HepG2 (cell line): ENCODE measurements around the gene ESF1. TPM values are rescaled to one million over a fixed set of nuclear protein-coding genes. Genes with fewer than 3 reads are reported as not detected.

Source experiments
- ERF ChIP-seq: IDR thresholded peaks from 2 replicates; pipeline ENCODE4 v1.6.1; 2018; ENCODE audit warnings: missing biosample characterization, missing genetic modification reagents
- HMG20A ChIP-seq: IDR thresholded peaks from 2 replicates; pipeline ENCODE4 v1.6.1; 2016; ENCODE audit warnings: borderline replicate concordance
- NR2F2 ChIP-seq: IDR thresholded peaks from 2 replicates; pipeline ENCODE4 v1.6.1; 2012; ENCODE audit warnings: low read depth, inconsistent platforms, borderline replicate concordance
- REXO4 ChIP-seq: sonication (generic); formaldehyde crosslinking; IDR thresholded peaks from 2 replicates; pipeline ENCODE4 v1.8.0; 2022; ENCODE audit warnings: missing genetic modification reagents, mild to moderate bottlenecking, borderline replicate concordance
- SAP130 ChIP-seq: IDR thresholded peaks from 2 replicates; pipeline ENCODE4 v1.6.1; 2016; ENCODE audit warnings: low read depth
- SSRP1 ChIP-seq: IDR thresholded peaks from 2 replicates; pipeline ENCODE4 v1.6.1; 2016; ENCODE audit warnings: control low read depth
- ZKSCAN8 ChIP-seq: IDR thresholded peaks from 2 replicates; pipeline ENCODE4 v1.6.1; 2016; ENCODE audit warnings: borderline replicate concordance, missing genetic modification reagents, missing compliant biosample characterization
- ZNF556 ChIP-seq: sonication (generic); formaldehyde crosslinking; IDR thresholded peaks from 2 replicates; pipeline ENCODE4 v1.4.0; 2020; ENCODE audit warnings: mild to moderate bottlenecking, missing genetic modification reagents, borderline replicate concordance
- ZNF747 ChIP-seq: sonication (generic); formaldehyde crosslinking; IDR thresholded peaks from 2 replicates; pipeline ENCODE4 v1.8.1; 2023; ENCODE audit warnings: missing genetic modification reagents, mild to moderate bottlenecking, borderline replicate concordance
- polyA plus RNA-seq, 8 experiments: library from polyadenylated mRNA; depleted of rRNA in 3 of 8; stranded (reverse) in 7 of 8; unstranded in 1 of 8; fragments of >200 nt; fragmentation: Illumina TruSeq in 4 of 8; extraction: Trizol in 4 of 8; gene quantifications; 2 replicates each; pipeline versions ENCODE4 v1.2.1 to v1.2.3, GENCODE V29; 2011 to 2016; ENCODE audit warnings: low read depth in 4 of 8, missing spikeins in 1 of 8, mixed read lengths in 1 of 8; ENCODE audit not compliant: insufficient read depth in 1 of 8
- total RNA-seq, 5 experiments: library from RNA; depleted of rRNA; stranded (reverse); fragments of >200 nt; fragmentation: Illumina TruSeq; extraction: Trizol; gene quantifications; 2 replicates each; pipeline ENCODE4 v1.2.3, GENCODE V29; 2016; ENCODE audit warnings: low read depth in 1 of 5
- TF ChIP-seq, protein P1 (sequence below): sonication (generic); formaldehyde crosslinking; IDR thresholded peaks from 2 replicates; pipeline ENCODE4 v1.4.0; 2020; ENCODE audit warnings: missing genetic modification reagents
- TF ChIP-seq, protein P2 (sequence below): sonication (generic); formaldehyde crosslinking; IDR thresholded peaks from 2 replicates; pipeline ENCODE4 v1.8.0; 2023; ENCODE audit warnings: mild to moderate bottlenecking, missing genetic modification reagents
- TF ChIP-seq, protein P3 (sequence below): sonication (generic); formaldehyde crosslinking; IDR thresholded peaks from 2 replicates; pipeline ENCODE4 v1.4.0; 2020; ENCODE audit warnings: missing genetic modification reagents
- TF ChIP-seq, protein P4 (sequence below): IDR thresholded peaks from 2 replicates; pipeline ENCODE4 v1.6.1; 2016
- TF ChIP-seq, protein P5 (sequence below): sonication (generic); formaldehyde crosslinking; conservative IDR thresholded peaks from 2 replicates; pipeline ENCODE4 v1.5.0; 2020; ENCODE audit warnings: missing genetic modification reagents
- TF ChIP-seq, protein P6 (sequence below): sonication (generic); formaldehyde crosslinking; IDR thresholded peaks from 2 replicates; pipeline ENCODE4 v1.5.0; 2020; ENCODE audit warnings: missing genetic modification reagents
- TF ChIP-seq, protein P7 (sequence below): sonication (generic); formaldehyde crosslinking; IDR thresholded peaks from 2 replicates; pipeline ENCODE4 v1.8.0; 2022; ENCODE audit warnings: mild to moderate bottlenecking, missing genetic modification reagents, borderline replicate concordance

The ESF1 gene
- total and polyA plus RNA-seq, 2 of the 13 experiments (the other 11 are each of a cell fraction or from before 2014, with no cell fraction given): 7.3 to 66.9 TPM

DNA sequence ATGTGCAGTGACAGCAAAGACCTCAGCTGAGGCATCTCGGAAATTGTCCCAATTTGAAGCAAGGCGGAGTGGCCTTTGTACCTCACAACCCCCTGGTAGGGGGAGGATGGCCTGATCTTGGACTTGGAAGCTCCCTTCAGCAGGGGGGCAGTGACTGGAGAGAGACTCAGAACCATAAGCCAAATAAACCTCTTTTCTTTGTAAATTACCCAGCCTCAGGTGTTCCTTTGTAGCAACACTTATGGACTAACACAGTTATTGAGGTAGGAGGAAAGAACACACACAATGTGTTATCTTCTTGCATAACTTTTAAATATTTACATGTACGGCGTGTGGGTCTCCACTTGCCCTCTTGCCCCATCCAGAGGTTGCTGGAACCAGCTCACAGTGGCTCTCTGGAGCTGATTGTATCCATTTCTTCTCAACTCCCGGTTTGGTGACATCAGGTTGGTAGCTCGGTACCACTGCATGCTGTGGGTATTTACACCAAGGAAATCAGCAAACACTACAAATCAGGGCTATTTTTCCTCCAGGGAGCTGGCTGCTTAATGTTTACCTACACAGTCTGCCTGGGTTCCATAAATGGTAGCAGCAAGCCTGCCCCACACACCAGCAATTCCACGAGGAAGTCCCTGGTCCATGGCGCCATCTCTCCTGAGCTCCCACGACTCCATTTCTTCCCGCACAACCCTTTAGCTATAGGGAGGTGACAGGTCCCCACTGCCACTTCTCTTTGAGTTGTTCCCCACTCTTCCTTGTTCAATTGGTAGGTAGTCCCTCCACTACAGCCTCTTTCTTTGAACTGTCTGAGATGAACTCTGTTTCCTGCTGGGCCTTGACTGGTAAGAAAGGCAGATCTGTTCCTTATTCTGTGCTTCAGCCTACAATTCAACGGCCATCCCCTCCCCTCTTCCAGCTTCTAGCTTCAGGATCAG, 91.7 kb downstream of the ESF1 start (continued):
- TF ChIP-seq ZNF556 (CRISPR knock-in tag) (0 out of 2 replicates have a peak, but pooled peaks have one; percentile 19), SSRP1 (CRISPR knock-in tag) (no peak), ZNF747 (CRISPR knock-in tag) (peak; percentile 75), REXO4 (CRISPR knock-in tag) (no peak), SAP130 (CRISPR knock-in tag) (peak; percentile 63), ERF (CRISPR knock-in tag) (peak; percentile 50; the same call in 1 of the 2 replicates), ZKSCAN8 (CRISPR knock-in tag) (0 out of 2 replicates have a peak, but pooled peaks have one; percentile 41), NR2F2 (peak; percentile 70), HMG20A (CRISPR knock-in tag) (peak; percentile 70)
- TF ChIP-seq, protein P1, sequence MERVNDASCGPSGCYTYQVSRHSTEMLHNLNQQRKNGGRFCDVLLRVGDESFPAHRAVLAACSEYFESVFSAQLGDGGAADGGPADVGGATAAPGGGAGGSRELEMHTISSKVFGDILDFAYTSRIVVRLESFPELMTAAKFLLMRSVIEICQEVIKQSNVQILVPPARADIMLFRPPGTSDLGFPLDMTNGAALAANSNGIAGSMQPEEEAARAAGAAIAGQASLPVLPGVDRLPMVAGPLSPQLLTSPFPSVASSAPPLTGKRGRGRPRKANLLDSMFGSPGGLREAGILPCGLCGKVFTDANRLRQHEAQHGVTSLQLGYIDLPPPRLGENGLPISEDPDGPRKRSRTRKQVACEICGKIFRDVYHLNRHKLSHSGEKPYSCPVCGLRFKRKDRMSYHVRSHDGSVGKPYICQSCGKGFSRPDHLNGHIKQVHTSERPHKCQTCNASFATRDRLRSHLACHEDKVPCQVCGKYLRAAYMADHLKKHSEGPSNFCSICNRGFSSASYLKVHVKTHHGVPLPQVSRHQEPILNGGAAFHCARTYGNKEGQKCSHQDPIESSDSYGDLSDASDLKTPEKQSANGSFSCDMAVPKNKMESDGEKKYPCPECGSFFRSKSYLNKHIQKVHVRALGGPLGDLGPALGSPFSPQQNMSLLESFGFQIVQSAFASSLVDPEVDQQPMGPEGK (CRISPR knock-in tag): no peak; the same call in 1 of the 2 replicates
- TF ChIP-seq, protein P2, sequence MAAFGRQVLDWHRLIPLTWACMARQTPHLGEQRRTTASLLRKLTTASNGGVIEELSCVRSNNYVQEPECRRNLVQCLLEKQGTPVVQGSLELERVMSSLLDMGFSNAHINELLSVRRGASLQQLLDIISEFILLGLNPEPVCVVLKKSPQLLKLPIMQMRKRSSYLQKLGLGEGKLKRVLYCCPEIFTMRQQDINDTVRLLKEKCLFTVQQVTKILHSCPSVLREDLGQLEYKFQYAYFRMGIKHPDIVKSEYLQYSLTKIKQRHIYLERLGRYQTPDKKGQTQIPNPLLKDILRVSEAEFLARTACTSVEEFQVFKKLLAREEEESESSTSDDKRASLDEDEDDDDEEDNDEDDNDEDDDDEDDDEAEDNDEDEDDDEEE (CRISPR knock-in tag): no peak
- TF ChIP-seq, protein P3, sequence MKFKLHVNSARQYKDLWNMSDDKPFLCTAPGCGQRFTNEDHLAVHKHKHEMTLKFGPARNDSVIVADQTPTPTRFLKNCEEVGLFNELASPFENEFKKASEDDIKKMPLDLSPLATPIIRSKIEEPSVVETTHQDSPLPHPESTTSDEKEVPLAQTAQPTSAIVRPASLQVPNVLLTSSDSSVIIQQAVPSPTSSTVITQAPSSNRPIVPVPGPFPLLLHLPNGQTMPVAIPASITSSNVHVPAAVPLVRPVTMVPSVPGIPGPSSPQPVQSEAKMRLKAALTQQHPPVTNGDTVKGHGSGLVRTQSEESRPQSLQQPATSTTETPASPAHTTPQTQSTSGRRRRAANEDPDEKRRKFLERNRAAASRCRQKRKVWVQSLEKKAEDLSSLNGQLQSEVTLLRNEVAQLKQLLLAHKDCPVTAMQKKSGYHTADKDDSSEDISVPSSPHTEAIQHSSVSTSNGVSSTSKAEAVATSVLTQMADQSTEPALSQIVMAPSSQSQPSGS (CRISPR knock-in tag): peak; percentile 63; the same call in 1 of the 2 replicates
- TF ChIP-seq, protein P4, sequence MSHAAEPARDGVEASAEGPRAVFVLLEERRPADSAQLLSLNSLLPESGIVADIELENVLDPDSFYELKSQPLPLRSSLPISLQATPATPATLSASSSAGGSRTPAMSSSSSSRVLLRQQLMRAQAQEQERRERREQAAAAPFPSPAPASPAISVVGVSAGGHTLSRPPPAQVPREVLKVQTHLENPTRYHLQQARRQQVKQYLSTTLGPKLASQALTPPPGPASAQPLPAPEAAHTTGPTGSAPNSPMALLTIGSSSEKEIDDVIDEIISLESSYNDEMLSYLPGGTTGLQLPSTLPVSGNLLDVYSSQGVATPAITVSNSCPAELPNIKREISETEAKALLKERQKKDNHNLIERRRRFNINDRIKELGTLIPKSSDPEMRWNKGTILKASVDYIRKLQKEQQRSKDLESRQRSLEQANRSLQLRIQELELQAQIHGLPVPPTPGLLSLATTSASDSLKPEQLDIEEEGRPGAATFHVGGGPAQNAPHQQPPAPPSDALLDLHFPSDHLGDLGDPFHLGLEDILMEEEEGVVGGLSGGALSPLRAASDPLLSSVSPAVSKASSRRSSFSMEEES (CRISPR knock-in tag): peak; percentile 67
- TF ChIP-seq, protein P5, sequence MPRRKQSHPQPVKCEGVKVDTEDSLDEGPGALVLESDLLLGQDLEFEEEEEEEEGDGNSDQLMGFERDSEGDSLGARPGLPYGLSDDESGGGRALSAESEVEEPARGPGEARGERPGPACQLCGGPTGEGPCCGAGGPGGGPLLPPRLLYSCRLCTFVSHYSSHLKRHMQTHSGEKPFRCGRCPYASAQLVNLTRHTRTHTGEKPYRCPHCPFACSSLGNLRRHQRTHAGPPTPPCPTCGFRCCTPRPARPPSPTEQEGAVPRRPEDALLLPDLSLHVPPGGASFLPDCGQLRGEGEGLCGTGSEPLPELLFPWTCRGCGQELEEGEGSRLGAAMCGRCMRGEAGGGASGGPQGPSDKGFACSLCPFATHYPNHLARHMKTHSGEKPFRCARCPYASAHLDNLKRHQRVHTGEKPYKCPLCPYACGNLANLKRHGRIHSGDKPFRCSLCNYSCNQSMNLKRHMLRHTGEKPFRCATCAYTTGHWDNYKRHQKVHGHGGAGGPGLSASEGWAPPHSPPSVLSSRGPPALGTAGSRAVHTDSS (CRISPR knock-in tag): no peak
- TF ChIP-seq, protein P6, sequence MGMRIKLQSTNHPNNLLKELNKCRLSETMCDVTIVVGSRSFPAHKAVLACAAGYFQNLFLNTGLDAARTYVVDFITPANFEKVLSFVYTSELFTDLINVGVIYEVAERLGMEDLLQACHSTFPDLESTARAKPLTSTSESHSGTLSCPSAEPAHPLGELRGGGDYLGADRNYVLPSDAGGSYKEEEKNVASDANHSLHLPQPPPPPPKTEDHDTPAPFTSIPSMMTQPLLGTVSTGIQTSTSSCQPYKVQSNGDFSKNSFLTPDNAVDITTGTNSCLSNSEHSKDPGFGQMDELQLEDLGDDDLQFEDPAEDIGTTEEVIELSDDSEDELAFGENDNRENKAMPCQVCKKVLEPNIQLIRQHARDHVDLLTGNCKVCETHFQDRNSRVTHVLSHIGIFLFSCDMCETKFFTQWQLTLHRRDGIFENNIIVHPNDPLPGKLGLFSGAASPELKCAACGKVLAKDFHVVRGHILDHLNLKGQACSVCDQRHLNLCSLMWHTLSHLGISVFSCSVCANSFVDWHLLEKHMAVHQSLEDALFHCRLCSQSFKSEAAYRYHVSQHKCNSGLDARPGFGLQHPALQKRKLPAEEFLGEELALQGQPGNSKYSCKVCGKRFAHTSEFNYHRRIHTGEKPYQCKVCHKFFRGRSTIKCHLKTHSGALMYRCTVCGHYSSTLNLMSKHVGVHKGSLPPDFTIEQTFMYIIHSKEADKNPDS (CRISPR knock-in tag): peak; percentile 71; the same call in 1 of the 2 replicates
- TF ChIP-seq, protein P7, sequence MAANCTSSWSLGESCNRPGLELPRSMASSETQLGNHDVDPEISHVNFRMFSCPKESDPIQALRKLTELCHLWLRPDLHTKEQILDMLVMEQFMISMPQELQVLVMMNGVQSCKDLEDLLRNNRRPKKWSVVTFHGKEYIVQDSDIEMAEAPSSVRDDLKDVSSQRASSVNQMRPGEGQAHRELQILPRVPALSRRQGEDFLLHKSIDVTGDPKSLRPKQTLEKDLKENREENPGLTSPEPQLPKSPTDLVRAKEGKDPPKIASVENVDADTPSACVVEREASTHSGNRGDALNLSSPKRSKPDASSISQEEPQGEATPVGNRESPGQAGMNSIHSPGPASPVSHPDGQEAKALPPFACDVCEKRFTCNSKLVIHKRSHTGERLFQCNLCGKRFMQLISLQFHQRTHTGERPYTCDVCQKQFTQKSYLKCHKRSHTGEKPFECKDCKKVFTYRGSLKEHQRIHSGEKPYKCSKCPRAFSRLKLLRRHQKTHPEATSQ (CRISPR knock-in tag): 0 out of 2 replicates have a peak, but pooled peaks have one; percentile 42
